Keratinocyte (primary cell): ENCODE data around the gene GOLGB1. TPM values are rescaled to one million over a fixed set of nuclear protein-coding genes. Genes with fewer than 3 reads are reported as not detected.

Experiments used
- DNase-seq: peaks from one replicate; pipeline ENCODE4 v3.0.0-alpha.2; 2011; ENCODE audit warnings: low read depth, missing footprints, low spot score
- FAIRE-seq: peaks from 2 replicates; lab custom pipeline; 2011; peaks lifted over from hg19 to GRCh38; lab: Jason Lieb, UNC
- H2AFZ ChIP-seq: 2 replicates; pipeline ENCODE4 v1.6.0; 2012; ENCODE audit warnings: low read length, control low read depth, inconsistent platforms; ENCODE audit not compliant: control insufficient read depth
- H3K27ac ChIP-seq: 2 replicates; pipeline ENCODE4 v1.5.1; 2011; ENCODE audit warnings: low read length; ENCODE audit not compliant: control insufficient read depth, insufficient read depth
- H3K27me3 ChIP-seq: 3 replicates; pipeline ENCODE4 v1.6.0; 2011; ENCODE audit warnings: low read length; ENCODE audit not compliant: control insufficient read depth, insufficient read depth; ENCODE audit errors: extremely low read depth
- H3K36me3 ChIP-seq, 2 experiments: 2 replicates in 1 of 2; 3 replicates in 1 of 2; pipeline ENCODE4 v1.5.1; 2011; ENCODE audit warnings: low read length in 2 of 2, mild to moderate bottlenecking in 1 of 2; ENCODE audit not compliant: control insufficient read depth in 2 of 2, insufficient read depth in 2 of 2; ENCODE audit errors: extremely low read depth in 1 of 2
- H3K4me1 ChIP-seq: 3 replicates; pipeline ENCODE4 v1.5.1; 2011; ENCODE audit warnings: low read length; ENCODE audit not compliant: control insufficient read depth, insufficient read depth; ENCODE audit errors: extremely low read depth
- H3K4me2 ChIP-seq: 3 replicates; pipeline ENCODE4 v1.6.0; 2011; ENCODE audit warnings: low read depth, low read length; ENCODE audit not compliant: control insufficient read depth, insufficient read depth; ENCODE audit errors: extremely low read depth
- H3K4me3 ChIP-seq, 3 experiments: fragments of 200-600 bp in 1 of 3; sonication (generic) in 1 of 3; 2 replicates in 2 of 3; 3 replicates in 1 of 3; pipeline ENCODE4 v1.5.1; 2011 to 2016; ENCODE audit warnings: low read length in 3 of 3, mild to moderate bottlenecking in 3 of 3, control low read depth in 2 of 3, inconsistent platforms in 1 of 3, low read depth in 1 of 3, mixed read lengths in 1 of 3, mixed run types in 1 of 3, moderate library complexity in 1 of 3; ENCODE audit not compliant: control insufficient read depth in 2 of 3, insufficient read depth in 2 of 3; ENCODE audit errors: extremely low read depth in 1 of 3
- H3K79me2 ChIP-seq: 2 replicates; pipeline ENCODE4 v1.6.0; 2012; ENCODE audit warnings: low read length; ENCODE audit not compliant: control insufficient read depth, insufficient read depth
- H3K9ac ChIP-seq: 3 replicates; pipeline ENCODE4 v1.6.0; 2011; ENCODE audit warnings: low read length; ENCODE audit not compliant: control insufficient read depth, insufficient read depth; ENCODE audit errors: extremely low read depth
- H3K9me1 ChIP-seq: 3 replicates; pipeline ENCODE4 v1.6.0; 2011; ENCODE audit warnings: low read length; ENCODE audit not compliant: control insufficient read depth, insufficient read depth; ENCODE audit errors: extremely low read depth
- H3K9me3 ChIP-seq: 2 replicates; pipeline ENCODE4 v1.5.1; 2012; ENCODE audit warnings: low read depth, low read length; ENCODE audit not compliant: control insufficient read depth
- H4K20me1 ChIP-seq: 3 replicates; pipeline ENCODE4 v1.6.0; 2011; ENCODE audit warnings: low read length; ENCODE audit not compliant: control insufficient read depth, insufficient read depth; ENCODE audit errors: extremely low read depth
- EZH2 ChIP-seq: IDR thresholded peaks from one replicate; pipeline ENCODE4 v1.6.1; 2012; ENCODE audit warnings: inconsistent platforms, mild to moderate bottlenecking, low read length, moderate library complexity
- dilution Hi-C: fragments of 300-500 bp; cut with MboI; formaldehyde crosslinking; loops from one replicate; pipeline ENCODE4 v1.7.0; 2020; ENCODE audit warnings: low sequenced_read_pairs; ENCODE audit not compliant: extremely low pct_ligation_motif_present
- polyA plus RNA-seq, 5 experiments: library from polyadenylated mRNA; depleted of rRNA in 3 of 5; stranded (reverse) in 3 of 5; stranded (forward) in 1 of 5; unstranded in 1 of 5; fragments of >200 nt; gene quantifications; 1 replicate in 1 of 5; 2 replicates in 3 of 5; 3 replicates in 1 of 5; pipeline versions ENCODE4 v1.2.1 to v1.2.3, GENCODE V29; 2011 to 2012; ENCODE audit warnings: missing spikeins in 2 of 5, low read depth in 1 of 5, low replicate concordance in 1 of 5
- TF ChIP-seq, protein P1 (sequence below), 3 experiments: IDR thresholded peaks in 1 of 3; conservative IDR thresholded peaks in 1 of 3; optimal IDR thresholded peaks in 1 of 3; 2 replicates in 2 of 3; 3 replicates in 1 of 3; pipeline versions ENCODE3 to v1.5.1; 2011; ENCODE audit warnings: low read length in 3 of 3, mild to moderate bottlenecking in 3 of 3, moderate library complexity in 2 of 3, control low read depth in 1 of 3, inconsistent platforms in 1 of 3; ENCODE audit not compliant: insufficient read depth in 2 of 3; ENCODE audit errors: extremely low read depth in 1 of 3

GOLGB1 gene
- polyA plus RNA-seq, 1 donor (not counting 4 experiments of a cell fraction or from before 2014, with no cell fraction given): 21.7 TPM

DNA sequence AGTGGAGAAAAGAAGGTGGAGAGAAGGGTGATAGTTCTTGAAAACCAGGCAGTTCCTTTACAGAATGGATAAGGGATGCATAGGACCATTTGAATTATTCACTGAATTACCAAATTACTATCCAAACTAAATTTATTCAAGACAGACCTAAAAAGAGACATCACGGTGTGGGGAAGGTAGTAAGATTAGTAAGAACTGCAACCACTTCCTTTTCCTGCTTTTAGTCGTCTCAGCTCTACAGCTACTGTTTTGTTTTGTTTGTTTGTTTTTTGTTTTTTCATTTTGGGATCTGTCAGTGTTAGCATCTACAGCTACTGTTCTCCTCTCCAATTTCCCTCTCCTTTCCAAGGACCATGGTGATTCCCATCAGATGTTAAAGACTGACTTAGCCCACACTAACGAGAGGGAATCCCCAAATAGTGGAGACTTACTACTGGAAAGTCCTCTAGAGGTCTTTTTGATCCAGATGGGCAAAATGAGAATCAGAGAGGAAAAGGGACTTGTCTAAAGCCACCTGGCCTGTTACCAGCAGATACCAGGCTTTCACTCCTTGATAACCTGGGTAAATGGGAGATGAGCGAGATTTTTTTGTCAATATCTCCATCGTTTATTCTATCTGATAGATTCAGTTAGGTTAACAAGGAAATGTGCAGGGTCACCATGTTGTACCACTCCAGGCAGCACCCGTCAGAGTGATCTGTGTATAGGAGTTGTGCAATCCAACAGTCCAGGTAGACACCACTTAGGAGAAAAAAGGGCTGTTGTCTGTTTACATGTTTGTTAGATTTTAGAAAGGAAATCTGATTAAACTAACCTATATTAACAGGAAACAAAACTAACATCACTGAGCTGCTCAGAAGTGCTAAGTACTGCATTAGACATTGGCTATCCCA, 94.8 kb downstream of the GOLGB1 start:
- FAIRE-seq (no peak), DNase-seq (no peak)
- H3K9me1 ChIP-seq: no peaks in the 10 kb centered on the region
- no peak overlapping the region for H3K27ac ChIP-seq
- no peak for TF ChIP-seq EZH2
- TF ChIP-seq, protein P1, sequence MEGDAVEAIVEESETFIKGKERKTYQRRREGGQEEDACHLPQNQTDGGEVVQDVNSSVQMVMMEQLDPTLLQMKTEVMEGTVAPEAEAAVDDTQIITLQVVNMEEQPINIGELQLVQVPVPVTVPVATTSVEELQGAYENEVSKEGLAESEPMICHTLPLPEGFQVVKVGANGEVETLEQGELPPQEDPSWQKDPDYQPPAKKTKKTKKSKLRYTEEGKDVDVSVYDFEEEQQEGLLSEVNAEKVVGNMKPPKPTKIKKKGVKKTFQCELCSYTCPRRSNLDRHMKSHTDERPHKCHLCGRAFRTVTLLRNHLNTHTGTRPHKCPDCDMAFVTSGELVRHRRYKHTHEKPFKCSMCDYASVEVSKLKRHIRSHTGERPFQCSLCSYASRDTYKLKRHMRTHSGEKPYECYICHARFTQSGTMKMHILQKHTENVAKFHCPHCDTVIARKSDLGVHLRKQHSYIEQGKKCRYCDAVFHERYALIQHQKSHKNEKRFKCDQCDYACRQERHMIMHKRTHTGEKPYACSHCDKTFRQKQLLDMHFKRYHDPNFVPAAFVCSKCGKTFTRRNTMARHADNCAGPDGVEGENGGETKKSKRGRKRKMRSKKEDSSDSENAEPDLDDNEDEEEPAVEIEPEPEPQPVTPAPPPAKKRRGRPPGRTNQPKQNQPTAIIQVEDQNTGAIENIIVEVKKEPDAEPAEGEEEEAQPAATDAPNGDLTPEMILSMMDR (optimal IDR thresholded peaks at IDR 0.05 in 1 of 3, IDR thresholded peaks at IDR 0.05 in 1 of 3, conservative IDR thresholded peaks at IDR 0.05 in 1 of 3; ENCODE audit: extremely low read depth in 1 of 3, insufficient read depth in 2 of 3, low read length in 3 of 3): no peak
- no peaks in the 10 kb centered on the region for H3K79me2 ChIP-seq
- H3K36me3 ChIP-seq: no peaks in the 10 kb centered on the region
- no peaks in the 10 kb centered on the region for H3K4me1 ChIP-seq
- H2AFZ ChIP-seq: no peak overlapping the region
- dilution Hi-C loops: no loop called here
- H3K9ac ChIP-seq: no peak overlapping the region
- no peaks in the 10 kb centered on the region for H4K20me1 ChIP-seq
- no peak overlapping the region for H3K4me2 ChIP-seq
- no peaks in the 10 kb centered on the region for H3K27me3 ChIP-seq
- no peaks in the 10 kb centered on the region for H3K9me3 ChIP-seq
- no peak overlapping the region for H3K4me3 ChIP-seq

DNA sequence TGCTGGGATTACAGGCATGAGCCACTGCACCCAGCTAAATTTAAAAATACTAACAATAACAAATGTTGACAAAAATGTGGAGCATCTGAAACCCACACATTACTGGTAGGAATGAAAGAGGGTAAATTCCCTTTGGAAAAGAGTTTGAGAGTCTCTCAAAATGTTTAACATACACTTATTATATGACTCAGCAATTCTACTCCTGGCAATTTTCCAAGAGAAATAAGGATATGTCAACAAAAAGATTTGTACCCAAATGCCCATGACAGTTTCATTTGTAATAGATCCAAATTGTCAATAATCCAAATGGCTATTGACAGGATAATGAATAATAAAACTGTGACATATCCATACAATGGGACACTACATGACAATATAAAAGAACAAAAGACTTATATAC, 97.9 kb downstream of the GOLGB1 start:
- no peaks in the 10 kb centered on the region for H3K9me3 ChIP-seq
- H3K4me2 ChIP-seq: no peak overlapping the region
- no peaks in the 10 kb centered on the region for H3K4me1 ChIP-seq
- no peak for TF ChIP-seq EZH2
- TF ChIP-seq, protein P1 (optimal IDR thresholded peaks at IDR 0.05 in 1 of 3, IDR thresholded peaks at IDR 0.05 in 1 of 3, conservative IDR thresholded peaks at IDR 0.05 in 1 of 3; ENCODE audit: extremely low read depth in 1 of 3, insufficient read depth in 2 of 3, low read length in 3 of 3): no peak
- no peaks in the 10 kb centered on the region for H3K9me1 ChIP-seq
- DNase-seq (no peak), FAIRE-seq (no peak)
- no peak overlapping the region for H2AFZ ChIP-seq
- no peaks in the 10 kb centered on the region for H3K27me3 ChIP-seq
- H3K9ac ChIP-seq: no peak overlapping the region
- H3K36me3 ChIP-seq: no peaks in the 10 kb centered on the region
- H3K79me2 ChIP-seq: no peaks in the 10 kb centered on the region
- no peak overlapping the region for H3K27ac ChIP-seq
- no peaks in the 10 kb centered on the region for H4K20me1 ChIP-seq
- no peak overlapping the region for H3K4me3 ChIP-seq
- dilution Hi-C loops: no loop called here
